Right lung (tissue), 5 donors: ENCODE results near the gene NGEF. TPM values are rescaled to one million over a fixed set of nuclear protein-coding genes. Genes with fewer than 3 reads are reported as not detected.
"Not testable (repeated sequence)": the region's sequence is repeated elsewhere in the genome, so short reads cannot be mapped to it uniquely, and the experiment has no call there.

ENCODE experiments used
- DNase-seq, 2 donors: peaks; one replicate each; pipeline ENCODE4 v3.0.0-alpha.2; 2013
- polyA plus RNA-seq, 5 donors: library from polyadenylated mRNA; unstranded; fragments of 120-200 nt; gene quantifications; one replicate each; pipeline versions ENCODE4 v1.2.1 to v1.2.3, GENCODE V29; 2013; ENCODE audit warnings: inconsistent platforms in 1 of 5, low replicate concordance in 1 of 5; ENCODE audit not compliant: insufficient read length in 5 of 5, insufficient read depth in 1 of 5

Gene NGEF
- polyA plus RNA-seq, 5 donors = 1.0 to 2.9 (median 2.7) TPM

GRCh38 chr2:232872826-232873225 is 140.2 kb downstream of the NGEF start:
- no peak for DNase-seq

GRCh38 chr2:232871835-232872736 is 141.0 kb downstream of the NGEF start:
- DNase-seq = no peak

DNA sequence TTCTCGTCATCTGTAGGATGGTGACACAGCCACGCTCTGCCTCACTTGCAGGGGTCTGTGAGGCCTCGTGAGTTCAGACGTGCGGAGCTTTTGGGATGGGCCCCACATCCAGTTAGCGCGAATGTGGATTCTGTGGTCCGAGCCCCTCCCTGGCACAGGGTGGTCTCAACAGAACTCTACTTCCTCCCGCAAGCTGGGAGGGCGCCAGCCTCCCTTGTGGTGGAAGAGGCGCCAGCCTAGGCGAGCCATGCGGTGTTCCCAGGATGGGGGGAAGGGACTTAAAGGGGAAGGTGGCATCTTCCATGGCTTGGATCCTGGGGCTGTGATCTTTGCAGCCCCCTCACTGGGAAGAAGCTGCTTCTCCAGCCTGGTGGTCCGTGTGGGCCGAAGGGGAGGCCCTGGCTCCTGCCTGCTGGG is 141.6 kb downstream of the NGEF start:
- no peak for DNase-seq

DNA sequence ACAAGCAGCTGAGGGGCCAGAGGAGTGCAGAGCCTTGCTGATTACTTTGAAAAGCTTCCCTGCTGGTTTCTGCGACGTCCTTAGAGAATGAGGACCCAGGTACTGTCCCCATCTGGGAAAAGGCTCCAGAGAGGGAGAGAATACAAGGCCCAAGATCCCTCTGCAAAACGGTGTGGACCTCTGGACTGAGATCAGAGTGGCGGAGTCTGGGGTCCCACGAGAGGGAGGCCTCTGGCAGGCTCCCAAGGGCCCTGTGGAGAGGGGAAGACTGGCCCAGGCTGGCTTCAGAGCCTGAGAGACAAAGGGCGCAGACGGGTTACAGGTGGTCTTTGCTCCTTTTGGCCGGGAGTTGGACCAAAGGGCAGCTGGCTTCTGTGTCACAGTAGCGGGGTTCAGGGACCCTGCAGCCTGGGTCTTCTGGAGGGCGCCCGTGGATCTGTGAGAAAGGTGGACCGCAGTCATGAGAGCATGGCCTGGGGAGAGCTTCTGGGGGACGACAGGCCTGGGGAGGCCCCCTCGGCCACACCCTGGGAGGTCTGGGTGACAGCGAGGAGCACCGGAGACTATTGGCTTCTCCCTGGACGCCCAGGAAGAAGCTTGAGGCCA is 142.2 kb downstream of the NGEF start:
- DNase-seq = no peak

GRCh38 chr2:232870018-232870765 is 142.9 kb downstream of the NGEF start, which contains the start of gene SNORC:
Gene SNORC (plus strand): TSS chr2:232870264. CDS start chr2:232870342, 78 bp downstream.
- DNase-seq = no peak

- DNase-seq = no peak
These were observed 143.7 kb downstream of the NGEF start for GRCh38 chr2:232869138-232870017.

- DNase-seq = no peak
These were observed 147.0 kb downstream of the NGEF start for GRCh38 chr2:232866104-232866503.

- no peak for DNase-seq
These were observed 147.9 kb downstream of the NGEF start for GRCh38 chr2:232865165-232865564.

GRCh38 chr2:232863996-232864395 is 149.1 kb downstream of the NGEF start:
- DNase-seq = no peak

- DNase-seq = no peak
These were observed 151.7 kb downstream of the NGEF start for GRCh38 chr2:232861353-232861752.

DNA sequence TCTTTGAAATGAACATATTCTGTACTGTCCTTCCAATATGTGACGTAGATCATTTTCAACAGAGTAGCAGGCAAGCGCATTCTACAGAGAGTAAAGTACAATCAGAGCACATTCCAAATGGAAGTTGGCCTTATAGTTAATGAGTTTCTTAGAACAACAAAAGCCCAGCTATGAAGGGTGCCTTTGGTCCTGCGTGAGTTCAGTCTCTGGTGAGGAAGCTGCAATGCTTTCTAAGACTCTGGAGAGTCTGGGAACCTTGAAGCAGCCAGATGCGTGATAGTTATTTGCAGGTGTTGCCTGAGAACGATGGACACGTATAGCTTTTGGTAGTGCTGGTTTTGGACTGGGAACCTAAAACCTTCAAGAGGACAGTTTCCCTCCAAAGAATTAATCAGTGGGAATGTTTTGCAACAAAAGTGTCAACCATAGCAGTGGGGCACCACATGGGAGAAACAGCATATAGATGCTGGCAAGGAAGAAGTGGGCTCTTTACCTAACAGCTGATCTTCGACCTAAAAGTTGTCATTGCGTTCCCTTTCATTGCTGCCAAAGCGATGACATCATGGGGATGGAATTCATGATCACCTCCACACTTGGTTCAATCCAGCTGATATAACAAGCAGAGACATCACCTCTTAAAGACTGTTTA is 152.3 kb downstream of the NGEF start:
- no peak for DNase-seq

GRCh38 chr2:232859385-232859916 is 153.6 kb downstream of the NGEF start:
- DNase-seq = no peak

DNA sequence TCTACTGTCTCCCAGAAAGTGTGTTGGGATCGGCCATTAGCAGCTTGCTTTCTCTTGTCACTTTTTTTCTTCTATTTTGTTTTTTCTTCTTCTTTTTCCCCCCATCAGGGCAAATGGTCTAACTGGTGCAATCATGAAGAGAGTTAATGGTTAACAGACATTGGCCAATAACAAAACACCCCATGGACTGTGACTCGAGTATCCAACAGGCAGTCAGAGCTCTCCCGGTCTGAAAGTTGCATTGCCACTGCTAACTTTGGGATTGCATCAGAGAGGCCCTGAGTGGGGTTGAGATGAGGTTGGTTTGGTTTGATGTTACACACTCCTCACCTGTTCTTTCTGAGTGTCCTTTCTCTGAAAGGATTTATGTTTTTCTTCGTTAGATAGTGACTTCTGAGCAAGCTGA is 155.9 kb downstream of the NGEF start:
- DNase-seq = no peak

DNA sequence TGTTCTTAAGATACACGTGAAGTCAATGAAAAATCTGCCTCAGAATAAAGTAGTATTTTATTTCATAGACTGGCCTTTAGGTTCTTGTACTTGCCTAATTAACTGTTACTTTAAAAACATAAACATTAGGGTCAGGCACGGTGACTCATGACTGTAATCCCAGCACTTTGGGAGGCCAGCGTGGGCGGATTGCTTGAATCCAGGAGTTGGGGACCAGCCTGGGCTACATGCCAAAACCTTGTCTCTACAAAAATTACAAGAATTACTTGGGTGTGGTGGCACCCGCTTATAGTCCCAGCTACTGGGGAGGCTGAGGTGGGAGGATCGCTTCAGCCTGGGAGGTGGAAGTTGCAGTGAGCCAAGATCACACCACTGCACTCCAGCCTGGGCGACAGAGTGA is 159.0 kb downstream of the NGEF start:
- DNase-seq = no peak

GRCh38 chr2:232852676-232853075 is 160.4 kb downstream of the NGEF start:
- no peak for DNase-seq

DNA sequence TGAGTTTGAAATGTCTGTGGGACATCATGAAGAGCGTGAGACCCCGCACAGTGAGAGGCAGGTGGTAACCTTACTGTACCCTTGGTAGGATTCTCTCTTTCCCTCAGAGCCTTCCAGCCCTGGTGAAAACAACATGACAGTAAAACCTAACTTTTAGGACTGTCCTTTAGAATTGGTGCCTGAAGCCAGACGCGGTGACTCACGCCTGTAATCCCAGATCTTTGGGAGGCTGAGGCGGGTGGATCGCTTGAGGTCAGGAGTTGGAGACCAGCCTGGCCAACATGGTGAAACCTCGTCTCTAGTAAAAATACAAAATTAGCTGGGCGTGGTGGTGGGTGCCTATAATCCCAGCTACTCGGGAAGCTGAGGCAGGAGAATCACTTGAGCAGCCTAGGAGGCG is 161.0 kb downstream of the NGEF start:
- DNase-seq = not testable (repeated sequence)

DNA sequence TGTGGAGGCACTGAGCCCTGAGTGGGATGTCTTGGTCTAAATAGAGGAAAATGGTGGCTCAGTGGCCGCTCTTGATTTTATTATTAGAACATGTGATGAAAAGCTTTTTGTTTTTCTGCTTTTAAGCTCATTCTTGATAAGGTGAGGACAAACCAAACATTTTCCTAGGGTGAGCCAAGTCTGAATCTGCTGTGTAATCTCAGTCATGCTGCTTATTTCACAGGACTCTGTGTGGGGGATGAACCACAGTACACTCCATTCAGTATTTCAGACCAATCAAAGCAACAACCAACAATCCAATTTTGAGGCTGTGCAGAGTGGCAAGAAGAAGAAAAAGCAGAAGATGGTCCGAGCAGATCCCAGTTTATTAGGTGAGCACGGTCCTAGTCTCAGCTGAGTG is 163.0 kb downstream of the NGEF start:
- DNase-seq = no peak

- DNase-seq = no peak
These were observed 167.0 kb downstream of the NGEF start for GRCh38 chr2:232846055-232846454.

DNA sequence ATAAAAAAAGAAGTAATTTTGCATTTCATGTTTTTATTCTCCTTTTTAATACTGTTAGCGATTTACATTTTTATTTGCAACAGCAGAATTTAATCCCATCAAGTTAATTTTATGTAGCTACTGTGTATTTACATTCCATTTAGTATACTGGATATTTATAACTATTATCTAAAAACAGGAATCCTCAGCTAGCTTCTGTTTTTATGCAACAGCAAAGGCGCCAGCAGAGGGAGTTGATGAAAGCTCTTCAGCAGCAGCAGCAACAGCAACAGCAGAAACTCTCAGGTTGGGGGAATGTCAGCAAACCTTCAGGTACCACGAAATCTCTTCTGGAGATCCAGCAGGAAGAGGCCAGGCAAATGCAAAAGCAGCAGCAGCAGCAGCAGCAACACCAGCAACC is 169.2 kb downstream of the NGEF start:
- no peak for DNase-seq

DNA sequence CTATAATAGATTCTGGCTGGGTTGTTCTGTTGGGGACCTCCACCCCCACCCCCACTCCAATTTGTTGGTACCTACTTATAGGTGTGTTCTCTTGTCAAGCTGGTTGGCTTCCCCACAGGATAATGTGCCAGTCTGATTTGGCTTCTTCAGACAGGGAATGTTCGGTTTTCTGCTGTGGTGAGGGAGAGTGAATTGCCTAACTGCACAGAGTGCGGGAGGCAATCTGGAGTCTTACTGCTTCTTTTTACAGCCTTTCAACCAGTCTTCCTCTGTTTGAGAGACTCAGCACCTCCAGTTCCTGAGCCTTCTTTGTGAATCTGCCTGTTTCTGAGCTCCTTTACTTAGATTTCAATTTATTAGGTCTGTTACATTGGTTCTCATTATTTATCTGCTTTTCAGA is 170.4 kb downstream of the NGEF start:
- no peak for DNase-seq
